ENCODE measurements around the gene KDM4C.

The KDM4C gene

GRCh38 chr9:6870650-6871477 lies 113.1 kb downstream of the KDM4C start:
- DNase-seq = no peak

GRCh38 chr9:6873857-6874256 lies 116.1 kb downstream of the KDM4C start:
- no peak for DNase-seq

DNA sequence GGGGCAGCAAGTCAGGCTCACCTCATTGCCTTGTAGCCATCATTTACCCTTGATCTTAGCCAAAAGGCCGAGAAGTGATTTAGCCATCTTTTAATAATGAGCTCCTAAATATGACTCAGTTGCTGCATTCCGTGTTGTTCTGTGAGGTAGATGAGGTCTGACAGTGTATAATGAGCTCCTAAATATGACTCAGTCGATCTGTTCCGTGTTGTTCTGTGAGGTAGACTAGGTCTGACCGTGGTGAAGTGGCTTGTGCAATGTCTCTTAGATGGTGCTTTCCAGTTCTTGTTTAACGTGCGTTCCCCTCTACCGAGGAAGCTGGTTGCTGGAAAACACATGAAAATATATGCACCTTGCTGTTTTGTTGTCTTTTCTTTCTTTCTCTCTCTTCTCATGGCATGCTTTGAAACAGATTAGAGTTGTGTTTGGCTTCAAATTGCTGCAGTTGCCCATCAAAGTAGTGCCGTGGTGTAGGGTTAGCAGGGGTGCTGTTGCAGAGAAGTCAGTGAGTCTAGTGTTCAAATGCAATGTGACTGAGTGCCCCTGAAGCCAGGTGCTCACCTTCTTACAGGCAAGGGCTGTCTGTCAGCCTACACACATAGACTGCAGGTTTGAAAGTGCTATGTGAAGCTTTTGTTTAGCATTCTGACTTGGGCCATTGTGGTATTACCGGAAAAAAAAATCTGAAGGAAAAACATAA lies 118.6 kb downstream of the KDM4C start:
- no peak for DNase-seq

DNA sequence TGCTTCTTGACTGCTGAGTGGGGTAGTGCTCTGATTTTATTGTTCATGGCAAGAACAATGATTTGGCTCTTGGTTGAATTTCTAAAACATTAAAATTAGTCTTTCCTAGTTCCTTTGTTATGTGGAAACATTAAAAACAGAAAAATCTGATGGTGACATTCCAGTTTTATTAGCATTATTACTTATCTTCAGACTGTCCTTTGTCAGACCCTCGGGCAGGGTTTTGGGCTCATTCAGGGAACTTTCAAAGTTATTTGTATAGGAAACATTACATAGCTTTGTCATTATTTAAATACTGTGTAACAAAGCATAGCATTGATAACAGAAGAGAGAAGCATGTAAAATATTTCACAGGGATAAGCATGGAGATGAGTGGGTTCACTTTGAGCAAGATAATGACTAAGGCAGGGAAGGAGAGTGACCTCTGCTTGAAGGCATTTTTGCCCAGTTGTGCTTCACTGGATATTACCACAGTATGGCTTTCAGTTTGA lies 119.9 kb downstream of the KDM4C start:
- DNase-seq = no peak

DNA sequence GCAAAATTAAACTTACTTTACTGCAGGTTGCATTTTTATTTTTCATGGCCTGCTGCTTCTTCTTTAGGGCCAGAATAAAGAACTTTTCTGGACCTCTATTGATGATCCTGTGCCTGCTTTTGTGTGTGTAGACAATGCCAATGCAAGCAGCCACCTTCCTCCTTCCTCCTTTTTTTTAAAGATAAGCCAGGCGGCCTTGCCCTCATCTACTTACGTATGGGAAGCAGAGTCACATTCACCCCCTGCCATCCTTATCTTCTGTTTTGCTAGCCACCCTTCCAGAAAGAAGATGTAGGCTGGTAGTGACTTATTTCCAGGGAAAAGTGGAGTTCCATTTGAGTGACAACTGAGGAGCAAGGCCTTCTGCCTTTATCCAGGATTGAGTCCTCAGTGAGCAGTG lies 122.9 kb downstream of the KDM4C start:
- DNase-seq = no peak

GRCh38 chr9:6884101-6884500 lies 126.3 kb downstream of the KDM4C start:
- DNase-seq = no peak

GRCh38 chr9:6884990-6885389 lies 127.2 kb downstream of the KDM4C start:
- no peak for DNase-seq

DNA sequence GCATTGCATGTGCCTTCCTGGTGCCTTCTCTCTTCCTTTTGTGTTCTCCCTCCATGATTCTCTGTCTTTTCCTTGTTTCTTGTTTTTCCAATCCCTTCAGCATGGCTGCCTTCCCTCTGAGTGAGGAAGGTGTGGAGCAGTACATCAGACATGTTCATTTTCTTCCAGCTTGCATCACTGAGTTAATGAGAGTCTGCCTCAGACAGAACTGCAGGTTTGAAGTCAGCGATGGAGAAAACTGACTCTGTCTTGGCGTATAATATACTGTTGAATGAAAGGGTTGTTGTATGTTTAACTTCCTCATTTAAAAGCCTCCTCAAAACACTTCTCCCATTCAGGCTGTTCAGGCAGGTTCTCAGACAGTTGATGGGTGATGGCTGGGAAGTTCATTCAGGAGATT lies 129.3 kb downstream of the KDM4C start:
- DNase-seq = no peak

DNA sequence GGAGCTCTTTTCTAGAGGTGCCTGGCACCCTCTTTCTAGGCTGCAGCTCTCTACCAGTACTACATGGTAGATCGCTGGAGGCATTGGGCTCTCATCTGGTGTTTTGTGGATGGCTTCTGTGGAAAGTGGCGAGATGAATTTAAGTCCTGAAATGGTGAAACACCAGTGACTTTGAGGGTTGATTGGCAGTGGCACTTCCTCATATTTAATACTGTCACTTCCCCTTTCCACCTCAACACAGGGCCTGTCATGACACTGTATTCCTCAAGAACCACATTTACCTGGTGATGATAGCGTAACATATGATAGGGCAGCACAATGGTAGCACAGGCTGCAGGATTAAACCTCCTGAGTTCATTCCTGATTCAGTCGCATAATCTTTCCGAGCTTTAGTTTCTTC lies 132.1 kb downstream of the KDM4C start:
- DNase-seq = no peak

DNA sequence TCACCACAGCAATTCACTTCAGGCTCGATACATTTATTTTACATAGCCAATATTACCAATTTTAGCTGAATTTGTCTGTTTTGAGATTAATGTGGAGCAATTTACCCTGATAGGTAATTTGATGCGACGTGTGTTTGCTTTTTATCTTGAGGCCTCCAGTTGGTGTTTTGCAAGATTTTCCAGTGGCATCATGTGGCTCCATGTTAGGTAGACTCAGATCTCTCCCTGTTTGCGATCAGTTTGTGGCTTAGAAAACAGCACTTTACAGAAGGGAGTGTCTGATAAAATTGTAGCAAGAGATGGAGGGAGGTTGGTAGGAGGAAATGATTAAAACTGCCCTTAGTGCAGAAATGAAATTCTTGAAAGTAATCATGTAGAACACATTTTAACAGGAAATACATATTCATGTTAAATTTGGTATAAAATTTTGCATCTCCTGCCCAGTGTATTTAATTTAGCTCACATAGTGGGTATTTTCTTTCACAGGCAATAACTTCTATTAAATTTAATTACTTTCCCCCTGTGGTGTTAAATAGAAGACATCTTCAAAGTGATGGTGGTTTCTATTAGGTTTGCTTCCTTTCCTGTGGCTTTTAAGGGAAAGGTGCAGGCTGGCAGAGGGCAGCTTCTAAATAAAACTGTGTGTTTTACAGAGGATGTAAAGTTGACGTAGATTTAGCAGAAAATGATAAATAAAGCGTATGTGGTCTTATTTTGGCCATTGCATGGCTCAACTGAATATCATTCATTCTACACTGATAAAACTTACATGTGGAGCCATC lies 135.8 kb downstream of the KDM4C start:
- DNase-seq = no peak

- no peak for DNase-seq
These were observed 136.4 kb downstream of the KDM4C start for GRCh38 chr9:6894135-6894534.

- DNase-seq = no peak
These were observed 138.0 kb downstream of the KDM4C start for GRCh38 chr9:6895754-6896153.

DNA sequence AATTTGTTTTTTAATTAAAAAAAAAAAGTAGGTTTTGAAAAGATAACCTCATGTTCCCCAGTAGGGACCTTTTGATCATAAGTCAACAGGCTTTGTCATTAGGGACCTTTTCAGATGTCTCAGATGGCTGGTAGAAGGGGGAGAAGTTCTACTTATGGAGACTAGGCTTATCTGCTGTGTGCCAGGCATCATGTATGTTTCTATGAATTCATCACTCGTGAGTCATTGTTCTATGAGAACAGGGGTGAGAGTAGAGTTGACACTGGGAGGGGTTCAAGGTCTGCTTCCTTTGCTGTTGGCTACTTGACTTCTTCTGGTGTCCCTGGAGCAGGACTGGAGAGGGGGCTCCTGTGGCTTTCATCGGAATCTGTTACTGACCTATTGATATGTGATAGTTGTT lies 138.8 kb downstream of the KDM4C start:
- no peak for DNase-seq

GRCh38 chr9:6897207-6897822 lies 139.5 kb downstream of the KDM4C start:
- DNase-seq = no peak

DNA sequence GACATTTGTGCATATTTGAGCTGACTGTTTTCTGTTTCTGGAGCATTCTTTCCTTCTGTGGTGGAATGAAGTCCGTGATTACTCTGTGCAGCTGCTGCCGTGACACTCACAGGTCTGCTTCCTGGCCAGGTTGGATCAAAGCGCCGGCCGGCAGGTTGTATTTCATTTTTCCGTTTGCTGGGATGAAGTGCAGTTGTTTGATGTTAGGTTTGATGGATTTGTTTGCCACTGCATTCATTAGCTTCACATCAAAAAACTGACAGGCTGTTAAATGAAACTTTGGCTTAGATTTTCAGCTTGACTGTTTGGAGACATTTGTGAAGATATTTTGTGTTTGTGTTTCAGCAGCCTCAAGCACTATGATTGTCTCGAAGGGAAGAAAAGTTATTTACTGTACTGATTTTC lies 140.1 kb downstream of the KDM4C start:
- no peak for DNase-seq

DNA sequence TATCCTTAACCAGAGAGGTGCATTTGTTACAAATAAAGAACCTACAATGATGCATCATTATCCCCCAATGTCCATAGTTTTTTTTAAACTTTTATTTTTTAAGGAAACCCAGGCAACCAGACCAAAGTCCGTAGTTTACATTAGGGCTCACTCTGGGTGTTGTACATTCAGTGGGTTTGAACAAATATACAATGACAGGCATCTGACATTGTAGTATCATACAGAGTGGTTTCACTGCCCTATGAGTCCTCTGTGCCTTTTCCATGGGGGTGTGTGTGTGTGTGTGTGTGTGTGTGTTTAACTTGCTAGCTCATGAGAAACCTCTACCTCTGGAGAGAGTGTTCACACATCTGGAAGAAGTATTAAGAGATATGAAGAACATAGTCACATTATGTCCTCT lies 141.5 kb downstream of the KDM4C start:
- no peak for DNase-seq

DNA sequence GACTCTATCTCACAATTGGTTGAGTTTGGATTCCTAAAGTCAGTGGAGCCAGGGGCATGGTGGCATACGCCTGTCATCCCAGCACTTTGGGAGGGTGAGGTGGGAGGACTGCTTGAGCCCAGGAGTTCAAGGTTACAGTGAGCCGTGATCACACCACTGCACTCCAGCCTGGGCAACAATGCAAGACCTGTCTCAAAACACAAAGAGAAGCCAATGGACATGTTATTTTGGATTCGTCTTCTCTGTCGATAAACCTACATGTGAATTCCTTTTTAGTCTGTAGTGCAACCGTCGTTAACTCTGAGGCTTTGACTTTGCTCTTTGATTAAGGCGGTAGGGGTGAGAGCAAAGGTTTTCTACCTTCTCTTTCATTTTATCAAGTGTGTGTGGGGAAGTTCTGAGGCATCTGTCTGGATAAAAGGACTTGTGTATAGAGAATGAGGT lies 142.7 kb downstream of the KDM4C start:
- DNase-seq = no peak

DNA sequence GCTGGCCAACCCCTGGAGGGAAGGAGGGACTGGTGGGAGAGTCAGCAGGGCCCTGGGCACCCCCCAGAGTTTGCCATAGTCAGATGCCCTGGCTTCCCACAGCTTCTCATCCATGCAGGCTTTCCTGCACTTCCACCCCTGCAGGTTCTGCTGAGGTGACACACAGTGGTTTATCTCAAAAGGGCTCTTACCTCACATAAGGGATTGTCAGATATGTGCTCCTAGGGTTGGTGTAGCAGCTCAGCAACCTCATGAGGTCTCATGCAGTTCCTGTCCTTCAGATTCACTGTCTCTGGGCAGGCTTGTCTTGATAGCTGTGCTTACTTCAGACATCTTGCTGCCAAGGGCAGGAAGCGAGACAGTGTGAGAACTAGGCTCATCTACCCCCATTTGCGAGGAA lies 143.4 kb downstream of the KDM4C start:
- DNase-seq = no peak

DNA sequence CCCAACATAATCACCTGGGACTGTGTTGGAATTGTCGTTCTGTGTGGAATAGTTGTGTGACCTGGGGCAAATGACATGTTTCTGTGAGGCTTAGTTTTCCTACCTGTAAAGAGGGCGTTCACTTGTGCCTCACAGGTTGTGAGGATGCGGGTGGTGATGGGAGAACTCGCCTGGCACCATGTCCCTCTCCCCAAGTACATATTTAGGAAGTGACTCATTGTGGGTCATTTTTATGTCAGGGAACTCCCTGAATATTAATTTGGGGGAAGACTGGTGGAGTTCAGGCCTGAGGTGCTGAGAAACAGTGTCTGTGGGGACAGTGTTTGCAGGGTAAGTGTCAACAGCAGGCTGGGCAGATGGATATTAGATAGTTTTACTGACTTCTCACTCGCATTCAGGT lies 144.7 kb downstream of the KDM4C start:
- no peak for DNase-seq

DNA sequence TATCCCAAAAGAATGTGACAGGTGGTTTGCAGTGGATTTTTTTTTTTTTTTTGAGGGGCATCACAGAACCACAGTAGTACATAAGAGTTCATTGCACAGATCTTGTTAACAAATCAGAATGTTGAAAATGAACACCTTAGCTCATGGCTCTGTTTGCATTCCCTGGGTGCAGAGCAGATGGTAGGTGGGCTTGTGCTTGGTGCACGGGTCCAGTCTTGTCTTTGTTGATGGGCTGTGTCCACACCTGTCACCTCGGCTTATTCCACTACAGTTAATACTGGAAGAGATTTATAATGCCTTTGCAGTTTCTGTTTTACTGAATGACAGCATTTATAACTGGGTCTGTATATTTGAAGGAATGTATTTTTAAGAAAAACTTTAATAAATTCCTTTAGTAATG lies 146.6 kb downstream of the KDM4C start:
- no peak for DNase-seq

GRCh38 chr9:6905850-6906375 lies 148.1 kb downstream of the KDM4C start:
- DNase-seq = no peak

DNA sequence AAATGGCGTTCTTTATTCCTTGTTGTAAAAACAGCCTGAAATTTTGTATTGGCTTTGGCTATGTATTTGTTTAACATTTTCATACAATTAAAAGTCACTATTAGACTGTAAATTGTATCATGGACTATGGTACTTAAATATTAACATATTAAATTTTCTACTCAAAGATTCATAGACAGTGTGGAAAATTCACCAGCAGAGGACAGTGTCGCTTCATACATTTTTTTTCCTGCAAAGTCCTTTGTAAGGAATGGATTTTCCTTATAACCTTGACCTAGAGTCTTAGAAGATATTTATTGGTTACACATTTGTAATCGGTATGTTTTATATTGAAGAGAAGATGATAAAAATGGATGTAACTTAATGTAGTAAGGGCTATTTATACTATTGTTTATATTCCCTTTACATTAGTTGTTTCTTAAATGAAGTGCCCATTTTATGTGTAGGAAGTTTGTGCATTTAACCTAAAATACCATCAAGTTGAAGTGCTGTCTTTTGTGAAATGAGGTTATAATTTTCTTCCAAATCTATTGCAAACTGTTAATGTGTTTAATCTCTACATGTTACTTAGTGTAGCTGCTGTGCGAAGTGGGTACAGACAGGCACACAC lies 150.1 kb downstream of the KDM4C start:
- DNase-seq = no peak

Measured in stimulated activated CD4-positive, alpha-beta T cell treated with anti-CD3 and anti-CD28 coated beads, Interleukin-4, amount 100 ng/mL, for 4 hours (primary cell).